Smooth muscle cell (in vitro differentiated cells): ENCODE data around the gene NHERF2. TPM values are rescaled to one million over a fixed set of nuclear protein-coding genes. Genes with fewer than 3 reads are reported as not detected.

ENCODE experiments used
- DNase-seq: peaks from one replicate; lab custom pipeline; 2025; ENCODE audit not compliant: unreplicated experiment; lab: John Stamatoyannopoulos, UW
- H2AFZ ChIP-seq: fragments of 200-600 bp; sonication (generic); 2 replicates; pipeline ENCODE4 v1.6.0; 2016; ENCODE audit warnings: antibody characterized with exemption, low read depth, mild to moderate bottlenecking
- H3F3A ChIP-seq: fragments of 200-600 bp; sonication (generic); 2 replicates; pipeline ENCODE4 v1.6.0; 2017; ENCODE audit warnings: antibody characterized with exemption, low read depth
- H3K27ac ChIP-seq: fragments of 200-600 bp; sonication (generic); 2 replicates; pipeline ENCODE4 v1.5.1; 2016; ENCODE audit warnings: low read depth, mild to moderate bottlenecking
- H3K27me3 ChIP-seq: fragments of 200-600 bp; sonication (generic); 2 replicates; pipeline ENCODE4 v1.6.1; 2016; ENCODE audit warnings: low read depth, mild to moderate bottlenecking
- H3K36me3 ChIP-seq: fragments of 200-600 bp; sonication (generic); 2 replicates; pipeline ENCODE4 v1.5.1; 2016; ENCODE audit warnings: low read depth
- H3K4me1 ChIP-seq: fragments of 200-600 bp; sonication (generic); 2 replicates; pipeline ENCODE4 v1.5.1; 2016; ENCODE audit warnings: low read depth
- H3K4me2 ChIP-seq: fragments of 200-600 bp; sonication (generic); 2 replicates; pipeline ENCODE4 v1.6.0; 2016; ENCODE audit warnings: mild to moderate bottlenecking
- H3K4me3 ChIP-seq: fragments of 200-600 bp; sonication (generic); 2 replicates; pipeline ENCODE4 v1.5.1; 2016; ENCODE audit warnings: mild to moderate bottlenecking
- H3K79me2 ChIP-seq: fragments of 200-600 bp; sonication (generic); 2 replicates; pipeline ENCODE4 v1.6.0; 2016; ENCODE audit warnings: low read depth, mild to moderate bottlenecking
- H3K9ac ChIP-seq: fragments of 200-600 bp; sonication (generic); 2 replicates; pipeline ENCODE4 v1.6.0; 2016; ENCODE audit warnings: low read depth
- H3K9me3 ChIP-seq: fragments of 200-600 bp; sonication (generic); replicated peaks from 2 replicates; pipeline ENCODE4 v1.5.1; 2016; ENCODE audit warnings: low read depth
- H4K20me1 ChIP-seq: fragments of 200-600 bp; sonication (generic); 2 replicates; pipeline ENCODE4 v1.6.0; 2016; ENCODE audit warnings: low read depth
- CTCF ChIP-seq: fragments of 200-600 bp; sonication (generic); IDR thresholded peaks from 2 replicates; pipeline ENCODE4 v1.5.1; 2017; ENCODE audit warnings: borderline replicate concordance, mild to moderate bottlenecking, antibody characterized with exemption; ENCODE audit not compliant: insufficient read depth, poor library complexity, severe bottlenecking
- WGBS: methylation state at CpG from one replicate; pipeline ENCODE4 v1.1.7; 2016; ENCODE audit warnings: low lambda C conversion rate; 5-methylcytosine and 5-hydroxymethylcytosine counted together
- polyA plus RNA-seq: library from polyadenylated mRNA; unstranded; fragments of >200 nt; fragmentation: Nextera tagmentation; extraction: Ambion mirVana; gene quantifications from 2 replicates; pipeline ENCODE4 v1.2.1, GENCODE V29; 2016
- total RNA-seq: library from RNA; depleted of rRNA; stranded (reverse); fragments of >200 nt; gene quantifications from 2 replicates; pipeline ENCODE4 v1.2.3, GENCODE V29; 2014

Gene NHERF2
- total RNA-seq (14.4 and 21.8 TPM in 2 replicates), polyA plus RNA-seq (40.2 and 56.8 TPM in 2 replicates)

- Histone ChIP-seq H3F3A (no peaks in the 10 kb centered on the region), H3K79me2 (peaks cover 15% of the 10 kb centered on the region), H3K27me3 (no peaks in the 10 kb centered on the region), H3K4me1 (peaks cover 13% of the 10 kb centered on the region), H3K4me2 (peak within 1 kb of the TSS; percentile 98), H3K9ac (peak within 1 kb of the TSS; percentile 43), H3K27ac (peak within 1 kb of the TSS; percentile 45), H2AFZ (no peak within 1 kb of the TSS), H3K9me3 (no peaks in the 10 kb centered on the region), H3K36me3 (no peaks in the 10 kb centered on the region), H3K4me3 (peak within 1 kb of the TSS; percentile 78), H4K20me1 (peaks cover 12% of the 10 kb centered on the region)
- 55% methylated on average over 11 of the region's 59 CpGs for WGBS
- no peak for DNase-seq
- no peak for TF ChIP-seq CTCF
These were observed at the start of gene NHERF2 for GRCh38 chr16:2026461-2027023. NHERF2 (plus strand) TSS chr16:2026902; CDS start chr16:2027006, 104 bp downstream.

GRCh38 chr16:1976951-1977874, 49.5 kb upstream of the NHERF2 start:
- peaks cover 24% of the 10 kb centered on the region for H3K4me1 ChIP-seq
- TF ChIP-seq CTCF = no peak
- H3K9ac ChIP-seq = no peak overlapping the region
- peaks cover 16% of the 10 kb centered on the region for H3K79me2 ChIP-seq
- 94% methylated on average over 30 of the region's 33 CpGs for WGBS
- H3K4me3 ChIP-seq = no peak overlapping the region
- no peak overlapping the region for H3K27ac ChIP-seq
- no peaks in the 10 kb centered on the region for H3K36me3 ChIP-seq
- H3F3A ChIP-seq = no peaks in the 10 kb centered on the region
- H3K27me3 ChIP-seq = peaks cover 47% of the 10 kb centered on the region
- DNase-seq = no peak
- no peaks in the 10 kb centered on the region for H3K9me3 ChIP-seq
- H4K20me1 ChIP-seq = no peaks in the 10 kb centered on the region
- H2AFZ ChIP-seq = no peak overlapping the region
- H3K4me2 ChIP-seq = no peak overlapping the region

GRCh38 chr16:1977875-1978268, 48.8 kb upstream of the NHERF2 start:
- Histone ChIP-seq H3K9ac (no peak overlapping the region), H3K79me2 (peaks cover 9% of the 10 kb centered on the region)

More at GRCh38 chr16:1977875-1978268, 48.8 kb upstream of the NHERF2 start:
- Histone ChIP-seq H3K4me3 (no peak overlapping the region), H2AFZ (no peak overlapping the region), H3K9me3 (no peaks in the 10 kb centered on the region), H3F3A (no peaks in the 10 kb centered on the region), H3K27ac (no peak overlapping the region), H3K4me1 (peaks cover 21% of the 10 kb centered on the region), H4K20me1 (no peaks in the 10 kb centered on the region), H3K4me2 (no peak overlapping the region), H3K36me3 (no peaks in the 10 kb centered on the region), H3K27me3 (peaks cover 52% of the 10 kb centered on the region)
- no peak for TF ChIP-seq CTCF
- DNase-seq = no peak
- WGBS = 97% methylated on average over 18 of the region's 18 CpGs
